DLD1 (cell line): ENCODE measurements around the gene EN2.
"Not testable (repeated sequence)": the region's sequence is repeated elsewhere in the genome, so short reads cannot be mapped to it uniquely, and the experiment has no call there.

Source experiments
- in situ Hi-C: cut with HindIII; loops from 2 replicates; pipeline ENCODE4 v1.10.0; 2017; ENCODE audit warnings: low sequenced_read_pairs

The EN2 gene

DNA sequence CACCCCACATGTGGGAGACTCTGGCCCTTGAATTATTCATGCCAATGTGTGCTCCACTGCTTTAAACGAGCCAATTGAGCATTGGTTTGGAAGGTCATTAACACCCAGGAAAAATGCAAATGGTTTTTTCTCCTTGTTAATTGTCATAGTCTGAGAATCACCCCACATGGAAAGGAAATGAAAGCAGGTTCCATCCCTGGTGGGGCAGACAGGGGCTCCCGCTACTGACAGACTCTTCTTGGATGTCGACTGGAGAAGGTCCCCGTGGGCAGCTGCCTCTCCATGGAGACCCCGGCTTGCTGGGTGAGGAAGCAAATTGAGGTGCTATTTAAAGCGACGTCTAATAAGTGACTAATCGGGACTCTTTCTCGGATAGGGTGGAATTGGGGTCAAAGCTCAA, 32.0 kb upstream of the EN2 start:
- in situ Hi-C loops, result no loop called here

DNA sequence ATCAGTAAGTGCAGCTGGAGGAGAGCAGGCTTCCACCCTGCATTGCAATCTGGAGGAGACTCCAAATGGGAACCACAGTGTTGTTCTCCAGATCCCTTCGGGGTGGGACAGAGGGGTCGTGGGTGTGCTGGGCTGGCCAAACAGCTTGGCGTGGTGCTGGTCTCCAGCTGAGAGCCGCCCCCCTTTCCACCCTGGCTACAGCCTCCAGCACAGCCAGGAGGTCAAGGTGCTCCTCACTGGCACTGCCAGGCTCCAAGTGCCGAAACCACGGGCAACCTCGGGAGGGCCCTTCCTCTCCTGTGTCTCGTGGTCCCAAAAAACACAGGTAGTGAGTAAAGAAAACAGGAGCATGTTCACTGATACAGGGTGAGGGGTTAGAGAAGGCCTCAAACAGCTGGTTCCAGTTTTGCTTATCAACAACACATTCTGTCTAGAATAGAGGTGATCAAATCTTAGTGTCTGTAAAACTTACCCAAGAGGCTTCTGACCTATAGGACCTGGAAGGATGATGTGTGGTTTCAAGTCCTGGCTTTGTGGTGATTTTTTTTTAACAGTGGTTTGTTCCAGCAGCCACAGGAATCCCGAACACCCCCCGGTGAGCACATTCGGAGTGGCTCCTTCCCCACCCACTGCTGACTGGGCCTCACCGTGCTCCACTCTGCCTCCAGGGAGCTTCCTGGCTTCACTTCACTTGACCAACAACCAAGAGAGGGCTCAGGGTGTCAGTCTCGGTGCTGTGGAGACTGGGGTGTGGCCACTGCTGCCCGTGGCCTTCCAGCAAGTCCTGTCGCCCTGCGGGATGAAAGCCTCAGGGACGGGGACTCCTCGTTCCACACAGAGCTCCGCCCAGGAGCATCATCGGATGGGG, 31.2 kb upstream of the EN2 start:
- in situ Hi-C loops, result no loop called here

DNA sequence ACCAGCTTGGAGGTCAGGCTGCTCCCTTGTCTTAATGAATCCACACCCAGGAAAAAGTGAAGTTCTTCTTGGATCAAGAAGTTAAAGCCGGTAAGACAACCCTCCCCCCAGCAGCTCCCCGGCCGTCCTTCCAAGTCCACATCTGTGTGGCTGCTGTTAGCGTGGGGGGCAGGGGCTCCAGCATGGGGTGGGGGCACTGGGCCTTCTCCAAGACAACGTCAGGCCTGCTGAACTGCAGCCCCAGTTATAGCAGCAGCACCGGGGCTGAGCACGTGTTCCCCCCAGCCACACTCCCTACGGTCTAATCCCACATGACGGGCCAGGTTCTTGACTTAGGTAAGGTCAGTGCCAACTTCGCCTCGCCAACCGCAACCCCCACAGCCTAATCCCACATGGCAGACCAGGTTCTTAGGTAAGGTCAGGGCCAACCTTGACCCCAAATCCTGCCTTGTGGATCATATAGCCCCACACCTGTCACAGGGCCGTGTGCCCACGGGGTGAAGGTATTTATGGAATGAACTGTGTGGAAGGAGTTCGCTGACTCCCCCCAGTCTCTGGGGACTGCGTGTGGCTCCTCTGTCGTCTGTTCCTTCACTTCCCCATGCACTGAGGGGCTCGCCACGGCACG, 30.4 kb upstream of the EN2 start:
- in situ Hi-C loops, result no loop called here

DNA sequence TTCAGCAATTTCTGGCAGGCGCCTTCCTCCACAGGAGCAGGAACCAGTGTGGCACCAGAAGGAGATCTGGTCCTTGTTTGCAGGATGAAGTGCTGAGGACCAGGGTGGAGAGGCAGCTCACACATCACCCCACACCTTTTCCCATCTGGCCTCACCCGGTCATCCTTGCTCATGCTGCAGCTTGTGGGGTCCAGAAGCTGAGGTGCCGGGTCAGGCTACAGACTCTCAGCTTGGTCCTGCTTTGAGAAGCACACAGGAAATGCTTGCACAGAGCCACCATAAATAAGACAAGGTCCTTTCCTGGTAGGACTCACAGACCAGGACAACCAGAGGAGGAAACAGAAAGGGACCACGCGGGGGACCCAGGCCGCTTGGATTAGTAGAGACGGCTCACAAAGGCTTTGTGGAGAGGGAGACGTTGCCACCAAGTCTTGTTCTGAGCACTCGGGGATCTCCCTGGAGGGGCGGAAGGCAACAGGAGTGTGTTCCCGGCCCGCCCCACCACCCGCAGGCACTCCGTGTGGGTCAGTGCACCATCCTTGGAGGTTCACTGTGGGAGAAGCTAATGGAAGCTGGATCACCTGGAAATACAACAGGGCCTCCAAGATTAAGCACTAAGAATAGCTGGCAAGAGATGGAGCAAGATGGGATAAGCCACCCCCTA, 29.6 kb upstream of the EN2 start:
- in situ Hi-C loops, result no loop called here

DNA sequence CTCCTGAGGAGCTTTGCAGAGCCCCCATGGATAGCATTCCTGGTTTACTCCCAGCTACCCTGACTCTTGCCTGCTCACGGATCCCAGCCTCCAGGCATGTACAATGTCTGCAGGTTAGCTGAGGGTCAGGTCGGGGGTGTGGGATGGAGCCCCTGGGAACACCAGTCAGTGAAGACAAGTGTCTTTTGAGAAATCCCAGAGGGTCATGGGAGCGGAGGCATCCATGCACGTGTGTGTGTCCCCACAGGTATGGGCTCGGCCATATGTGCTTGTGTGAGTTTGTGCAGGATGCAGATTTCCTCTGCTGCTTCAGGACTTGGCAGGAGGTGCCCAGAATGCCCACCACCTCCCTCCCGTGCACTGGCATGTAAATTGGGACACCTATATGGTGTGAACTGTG, 28.3 kb upstream of the EN2 start:
- in situ Hi-C loops, result no loop called here

DNA sequence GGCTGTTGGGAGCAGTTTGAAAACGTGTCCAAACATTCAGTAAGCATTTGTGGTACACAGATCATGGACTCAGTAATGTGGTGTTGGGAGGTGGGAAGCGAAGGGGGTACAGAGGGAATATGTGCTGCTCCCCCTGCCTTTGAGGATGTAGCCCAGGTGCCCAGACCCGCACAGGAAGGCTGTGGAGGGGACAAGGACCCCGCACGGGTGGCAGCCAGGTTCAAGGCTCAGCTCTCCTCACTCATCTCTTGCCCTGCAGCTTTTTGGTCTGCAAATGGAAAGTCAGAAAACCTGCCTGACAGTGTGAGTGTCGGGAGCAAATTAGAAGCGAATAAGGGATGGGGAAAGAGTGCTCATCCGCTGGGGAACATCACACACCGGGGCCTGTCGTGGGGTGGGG, 27.3 kb upstream of the EN2 start:
- in situ Hi-C loops, result no loop called here

DNA sequence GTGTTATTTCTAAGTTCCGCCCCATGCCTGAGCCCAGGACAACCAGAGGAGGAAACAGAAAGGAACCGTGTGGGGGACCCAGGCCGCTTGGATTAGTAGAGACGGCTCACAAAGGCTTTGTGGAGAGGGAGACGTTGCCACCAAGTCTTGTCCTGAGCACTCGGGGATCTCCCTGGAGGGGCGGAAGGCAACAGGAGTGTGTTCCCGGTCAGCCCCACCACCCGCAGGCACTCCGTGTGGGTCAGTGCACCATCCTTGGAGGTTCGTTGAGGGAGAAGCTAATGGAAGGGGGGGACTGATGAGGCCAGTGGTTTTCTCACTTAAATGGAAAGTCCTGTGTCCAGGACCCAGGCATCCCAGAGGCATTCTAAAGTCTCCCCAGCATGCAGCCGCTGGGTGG, 26.7 kb upstream of the EN2 start:
- in situ Hi-C loops, result no loop called here

DNA sequence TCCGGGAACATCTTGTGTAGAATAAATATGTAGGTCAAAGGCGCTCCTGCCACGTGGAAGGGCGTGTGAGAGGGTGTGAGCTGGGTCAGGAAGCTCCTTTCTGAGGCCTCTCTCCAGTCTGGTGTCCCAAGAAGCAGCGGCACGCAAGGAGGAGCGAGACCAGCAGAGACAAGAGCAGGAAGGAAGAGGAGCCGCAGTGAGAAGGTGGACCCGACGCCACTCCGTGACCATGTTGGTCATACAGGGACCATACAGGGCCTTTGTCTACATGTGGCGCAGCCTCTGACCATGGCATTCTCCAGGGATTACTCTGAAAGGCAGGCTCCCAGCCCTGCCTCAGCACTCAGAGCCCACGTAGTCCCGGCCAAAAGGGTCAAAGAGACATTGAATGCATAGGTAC, 26.2 kb upstream of the EN2 start:
- in situ Hi-C loops, result no loop called here

DNA sequence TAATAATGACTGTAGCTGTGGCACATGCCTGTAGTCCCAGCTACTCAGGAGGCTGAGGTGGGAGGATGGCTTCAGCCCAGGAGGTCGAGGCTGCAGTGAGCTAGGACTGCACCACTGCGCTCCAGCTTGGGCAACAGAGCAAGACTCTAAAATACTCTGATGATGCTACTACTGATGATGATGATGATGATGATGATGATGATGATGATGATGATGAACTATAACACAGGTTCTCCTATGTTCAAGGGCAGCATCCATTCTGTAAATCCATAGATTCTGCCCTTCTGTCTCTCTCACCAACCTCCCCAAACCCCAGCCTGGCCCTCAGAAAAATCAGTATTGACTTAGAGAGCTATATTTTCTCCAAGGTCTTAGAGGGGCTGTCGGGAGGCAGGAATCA, 22.8 kb upstream of the EN2 start:
- in situ Hi-C loops, result no loop called here

DNA sequence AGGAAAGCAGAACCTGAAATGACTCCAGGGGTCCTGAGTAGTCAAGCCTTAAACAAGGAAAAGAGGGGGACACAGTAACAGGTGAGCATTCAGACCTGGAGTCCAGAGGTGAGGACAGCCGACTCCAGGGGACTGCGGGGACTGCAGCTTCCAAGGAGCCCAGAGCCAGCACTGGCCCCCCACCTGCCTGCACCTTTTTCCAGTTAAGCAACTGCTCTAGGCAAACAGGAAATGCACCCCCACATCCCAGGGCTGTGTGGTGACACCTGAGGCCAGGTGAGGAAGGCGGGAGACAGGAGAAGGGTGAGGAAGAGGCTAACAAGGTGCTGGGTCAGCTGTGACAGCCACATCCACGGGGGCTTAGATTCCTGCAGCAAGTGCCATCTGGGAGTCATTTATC, 20.1 kb upstream of the EN2 start:
- in situ Hi-C loops, result no loop called here

DNA sequence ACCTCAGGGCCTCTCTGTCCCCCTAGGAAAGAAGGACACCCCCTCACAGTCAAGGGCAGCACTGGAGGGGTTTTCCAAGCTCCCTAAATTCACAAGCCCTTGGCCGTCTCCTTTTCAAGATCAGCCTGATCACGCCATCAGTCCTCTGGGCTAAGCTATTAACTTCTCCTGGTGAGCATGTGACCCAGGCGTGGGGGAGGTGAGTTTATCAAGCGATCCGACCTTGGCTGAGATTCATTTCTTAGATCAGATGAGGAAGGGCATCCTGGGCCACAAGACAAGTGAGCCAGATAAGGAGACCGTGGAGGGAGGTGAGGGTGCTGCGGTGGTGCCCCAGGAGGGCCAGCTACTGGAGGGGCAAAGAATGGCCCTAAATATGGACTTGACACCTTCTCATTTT, 19.2 kb upstream of the EN2 start:
- in situ Hi-C loops, result no loop called here

DNA sequence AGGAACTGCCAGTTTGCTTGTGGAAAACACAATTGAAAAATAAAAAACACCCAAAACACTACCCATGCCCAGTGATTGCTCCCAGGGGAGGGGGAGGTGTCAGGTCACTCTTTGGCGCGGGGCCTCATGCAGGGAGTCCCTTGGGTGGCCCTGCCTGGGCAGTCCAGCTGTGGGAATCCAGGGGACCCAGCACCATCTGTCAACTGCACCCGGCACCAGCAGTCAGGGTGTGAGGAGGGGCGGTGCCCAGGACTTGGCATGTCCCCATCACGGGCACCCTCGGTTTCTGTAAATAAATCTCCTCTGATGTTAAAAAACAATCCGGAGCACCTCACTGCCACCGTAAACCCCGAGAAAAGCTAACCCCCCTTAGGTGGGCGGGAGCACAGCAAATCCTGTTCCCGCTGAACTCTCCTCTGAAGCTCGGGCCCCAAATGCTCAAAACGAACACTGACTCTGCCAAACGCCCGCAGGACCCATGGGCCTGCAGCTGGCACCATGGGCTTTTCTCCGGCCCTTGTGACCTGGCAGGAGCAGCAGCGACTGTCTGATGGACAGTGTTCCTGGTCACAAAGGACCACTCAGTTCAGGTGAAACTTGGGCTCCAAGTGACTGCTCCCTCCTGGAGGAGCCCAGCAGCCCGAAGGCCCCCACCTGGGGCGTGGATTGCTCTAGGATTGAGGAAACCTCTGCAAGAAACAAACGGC, 18.5 kb upstream of the EN2 start:
- in situ Hi-C loops, result no loop called here

DNA sequence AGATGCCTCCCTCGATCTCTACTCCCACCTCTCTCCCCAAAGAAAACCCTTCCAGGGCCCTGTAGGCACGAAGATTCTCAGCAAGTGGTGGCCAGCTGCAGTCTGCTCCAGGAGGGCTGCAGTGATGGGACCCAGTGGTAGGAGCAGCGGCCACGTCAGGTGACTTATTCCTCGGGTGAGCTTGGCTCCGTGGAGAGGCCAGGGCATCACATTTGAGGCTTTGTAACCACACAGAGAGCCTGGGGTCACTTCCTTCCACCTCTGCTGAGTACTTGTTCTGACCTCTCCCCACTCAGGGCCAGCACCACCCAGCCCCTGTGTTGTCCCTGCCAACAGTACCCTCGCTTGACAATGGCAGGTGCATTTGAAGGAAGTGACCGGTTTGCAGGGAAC, 17.9 kb upstream of the EN2 start:
- in situ Hi-C loops, result no loop called here

DNA sequence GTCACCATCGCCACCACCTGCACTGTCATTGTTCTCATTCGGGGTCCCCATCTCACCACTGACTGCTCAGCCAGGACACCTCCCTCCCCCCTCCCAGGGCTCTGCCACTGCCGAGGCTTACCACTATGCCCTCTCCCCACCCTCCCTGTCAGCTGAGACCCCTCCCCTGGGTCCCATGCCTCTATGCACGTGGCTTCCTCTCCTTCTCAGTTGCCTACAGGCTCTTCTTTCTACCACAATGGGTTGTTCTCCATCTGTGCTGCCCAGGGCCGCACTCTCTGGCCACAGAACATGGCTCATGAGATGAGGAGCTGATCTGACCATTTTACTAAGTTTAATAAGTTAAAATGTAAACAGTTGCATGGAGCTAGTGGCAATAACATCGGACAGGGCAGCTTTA, 16.1 kb upstream of the EN2 start:
- in situ Hi-C loops, result no loop called here

DNA sequence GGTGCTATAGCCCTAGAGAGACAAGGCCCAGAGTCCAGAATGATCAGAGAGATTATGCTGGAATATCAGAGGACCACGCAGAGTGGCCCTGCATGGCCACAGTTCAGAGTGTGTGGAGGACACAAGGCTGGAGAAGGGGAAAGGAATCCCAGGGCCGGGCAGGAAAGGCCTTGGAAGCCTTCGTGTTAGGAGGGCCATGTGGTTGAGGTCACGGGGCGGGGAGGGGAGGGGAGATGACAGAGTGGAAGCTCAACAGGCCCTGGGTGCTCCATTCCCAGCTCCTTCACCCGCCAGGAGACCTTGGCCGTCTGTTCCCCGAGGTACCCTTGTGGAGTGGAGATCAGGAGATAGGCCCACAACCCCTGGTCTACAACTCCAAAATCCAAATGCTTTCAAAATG, 13.2 kb upstream of the EN2 start:
- in situ Hi-C loops, result no loop called here

DNA sequence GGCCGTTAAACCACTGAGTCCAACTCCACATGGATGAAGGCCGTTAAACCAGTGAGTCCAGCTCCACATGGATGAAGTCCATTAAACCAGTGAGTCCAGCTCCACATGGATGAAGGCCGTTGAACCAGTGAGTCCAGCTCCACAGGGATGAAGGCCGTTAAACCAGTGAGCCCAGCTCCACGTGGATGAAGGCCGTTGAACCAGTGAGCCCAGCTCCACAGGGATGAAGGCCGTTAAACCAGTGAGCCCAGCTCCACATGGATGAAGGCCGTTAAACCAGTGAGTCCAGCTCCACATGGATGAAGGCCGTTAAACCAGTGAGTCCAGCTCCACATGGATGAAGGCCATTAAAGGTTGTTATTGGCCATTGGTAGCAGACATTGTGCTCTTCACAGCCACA, 12.3 kb upstream of the EN2 start:
- in situ Hi-C loops, result not testable (repeated sequence)

DNA sequence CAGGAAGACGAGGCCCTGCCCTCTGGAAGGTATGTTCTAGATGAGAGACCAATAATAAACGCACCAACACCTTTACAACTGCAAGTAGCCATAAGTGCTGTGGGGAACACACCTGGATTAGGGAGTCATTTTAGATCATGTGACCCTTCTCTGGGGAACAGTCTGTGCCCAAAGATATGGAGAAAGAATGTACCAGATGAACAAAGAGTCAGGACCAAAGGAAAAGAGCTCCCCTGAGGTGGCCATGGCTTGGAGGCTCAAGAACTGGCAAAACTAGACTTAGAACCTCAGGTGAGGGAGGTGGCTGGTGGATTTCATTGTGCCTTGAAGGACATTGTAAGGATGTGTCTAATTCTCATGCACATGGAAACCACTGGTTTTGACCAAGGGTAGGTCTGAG, 10.3 kb upstream of the EN2 start:
- in situ Hi-C loops, result no loop called here

DNA sequence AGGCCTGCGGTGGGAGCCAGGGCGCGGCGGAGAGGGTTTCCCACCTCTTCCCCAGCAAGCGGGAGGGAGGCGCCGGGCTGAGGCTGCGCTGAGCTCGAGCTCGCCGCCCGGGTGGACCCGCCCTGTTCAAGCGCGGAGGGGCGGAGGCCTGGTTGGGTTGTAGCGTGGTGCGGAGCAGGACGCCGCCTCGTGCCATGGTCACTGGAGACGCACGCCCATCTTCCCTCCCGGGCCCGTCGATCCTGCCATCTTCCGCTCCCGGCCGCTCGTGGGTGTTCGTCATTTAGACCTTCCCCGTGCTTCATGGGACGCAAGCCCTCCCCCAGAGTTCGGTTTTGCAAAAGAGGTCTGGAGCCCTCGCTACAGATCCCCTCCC, 9.3 kb upstream of the EN2 start:
- in situ Hi-C loops, result no loop called here

DNA sequence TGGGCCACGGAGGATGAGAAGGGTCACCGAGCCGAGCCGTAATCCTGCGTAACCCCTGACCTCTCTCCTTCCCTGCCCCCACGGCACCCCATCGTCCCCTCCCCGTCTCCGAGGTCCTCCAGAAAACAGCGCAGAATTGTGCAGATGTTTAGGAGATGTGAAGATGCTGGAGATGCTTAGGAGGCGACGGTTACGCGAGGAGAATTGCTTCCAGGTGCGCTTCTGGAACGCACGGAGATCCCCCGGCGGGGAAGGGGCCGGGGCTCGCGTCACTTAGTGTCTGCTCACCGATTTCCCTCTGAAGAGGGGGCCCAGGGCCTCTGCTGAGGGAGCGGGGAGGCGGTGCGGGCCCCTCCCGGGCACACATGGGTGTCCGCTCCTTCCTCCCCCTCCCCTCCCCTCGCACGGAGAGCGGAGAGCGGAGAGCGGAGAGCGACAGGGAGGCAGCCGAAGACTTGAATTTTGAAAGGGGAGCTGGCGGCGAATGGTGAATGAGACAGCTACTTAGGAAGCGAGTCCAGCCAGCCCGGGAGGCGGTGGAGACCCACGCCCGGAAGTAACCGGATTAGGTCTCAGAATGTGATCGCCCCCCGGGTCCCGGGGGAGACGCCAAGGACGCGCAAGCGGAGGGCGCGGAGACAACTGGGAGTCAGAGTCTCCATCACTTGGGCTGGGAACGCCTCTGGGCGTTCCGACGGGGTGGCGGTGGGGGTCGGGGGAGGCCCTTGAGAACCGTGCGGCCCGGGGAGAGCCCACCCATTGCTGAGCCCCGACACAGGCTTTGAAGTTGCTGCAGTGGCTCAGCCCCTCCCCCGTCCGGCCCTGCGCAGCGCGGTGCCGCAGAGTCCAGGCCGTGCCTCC, 8.7 kb upstream of the EN2 start:
- in situ Hi-C loops, result no loop called here

DNA sequence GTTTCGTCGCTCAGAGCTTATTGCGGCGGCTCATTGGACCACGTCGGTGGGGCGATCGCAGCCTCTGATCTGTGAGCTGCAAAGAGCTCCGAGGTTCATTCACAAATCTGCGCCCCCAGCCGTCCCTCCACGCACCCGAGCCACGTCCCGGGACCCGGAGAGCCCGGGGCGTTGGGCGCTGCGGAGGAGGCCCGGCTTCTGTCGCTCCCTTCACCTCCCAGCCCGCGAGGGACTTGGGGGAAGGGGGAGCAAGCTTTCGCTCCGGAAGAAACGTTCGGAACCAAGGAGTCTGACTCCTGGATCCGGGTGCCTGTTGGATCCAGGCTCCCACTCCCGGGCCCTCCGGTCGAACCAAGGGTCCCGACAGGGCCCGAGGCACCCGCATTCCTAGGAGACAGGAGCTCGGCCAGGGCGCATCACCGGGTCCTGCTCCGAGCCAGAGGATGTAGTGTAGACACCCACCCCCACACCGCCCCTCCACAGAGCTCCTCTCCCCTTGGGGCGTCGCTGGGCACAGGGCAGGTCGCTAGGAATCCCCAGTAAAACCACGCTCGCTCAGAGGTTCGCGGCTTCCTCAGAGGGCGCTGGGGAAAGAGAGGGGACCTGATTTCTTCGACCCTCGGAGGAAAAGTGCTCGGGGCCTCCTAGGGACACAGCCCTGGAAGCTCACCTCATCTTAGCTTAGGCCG, 7.9 kb upstream of the EN2 start:
- in situ Hi-C loops, result no loop called here
